Peyer's patch (tissue), 4 donors: ENCODE measurements around the gene FUT4.

Experiments used
- CTCF ChIP-seq, 6 experiments: fragments of 450-650 bp in 4 of 6; fragments of 200-600 bp in 2 of 6; sonication (generic) in 1 of 6; IDR thresholded peaks; one replicate each; pipeline ENCODE4 v1.5.1; 2017 to 2019; ENCODE audit warnings: antibody characterized with exemption in 6 of 6, mild to moderate bottlenecking in 3 of 6, moderate library complexity in 1 of 6
- POLR2A ChIP-seq, 2 donors: fragments of 450-650 bp; IDR thresholded peaks; one replicate each; pipeline ENCODE4 v1.5.1; 2017; ENCODE audit warnings: antibody characterized with exemption in 2 of 2, mild to moderate bottlenecking in 2 of 2, moderate library complexity in 2 of 2

GRCh38 chr11:94545264-94546161 lies 1.8 kb downstream of the FUT4 start:
- TF ChIP-seq CTCF (IDR thresholded peaks at IDR 0.05) (no peak), POLR2A (IDR thresholded peaks at IDR 0.05) (peak; percentile 19 to 40)
